GM18867 (cell line): ENCODE data around the gene UBAC2.

ENCODE experiments used
- ATAC-seq: cut with Tn5 transposase; IDR thresholded peaks from one replicate; pipeline ENCODE4 v1.9.1; 2021; ENCODE audit warnings: mild to moderate bottlenecking, moderate library complexity; ENCODE audit not compliant: unreplicated experiment

Gene UBAC2

DNA sequence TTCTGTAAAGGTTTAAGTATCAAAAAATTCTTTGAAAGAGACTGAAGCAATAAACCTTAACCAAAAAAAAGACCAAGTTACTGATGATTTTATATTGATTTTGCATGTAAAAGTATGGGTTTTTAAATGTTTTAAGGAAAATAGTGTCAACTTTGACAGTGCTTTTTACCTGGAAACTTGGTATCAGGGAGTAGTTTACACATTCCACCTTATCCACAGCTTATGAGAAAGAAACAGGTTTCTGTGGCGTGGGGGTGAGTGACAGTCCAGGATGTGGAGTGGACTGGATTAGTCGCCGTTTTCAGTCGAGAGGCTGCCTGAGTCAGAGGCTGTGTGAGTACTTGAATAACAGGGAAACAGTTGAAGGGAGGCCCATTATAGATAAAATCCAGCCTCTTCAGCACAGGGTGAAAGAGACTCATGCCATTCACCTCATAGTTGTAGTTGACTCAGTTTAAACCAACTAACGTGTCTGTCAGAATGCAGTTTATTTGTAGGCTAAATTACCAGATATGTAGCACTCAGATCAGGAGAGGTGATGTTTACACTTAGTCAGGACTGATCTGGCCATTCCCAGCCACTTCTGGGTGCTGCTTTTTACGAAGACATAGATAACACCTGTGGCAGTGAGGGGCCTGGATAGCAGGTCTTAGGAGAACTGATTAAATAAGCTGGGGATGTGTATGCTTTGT, 107.1 kb downstream of the UBAC2 start:
- ATAC-seq, result peak; percentile 42

DNA sequence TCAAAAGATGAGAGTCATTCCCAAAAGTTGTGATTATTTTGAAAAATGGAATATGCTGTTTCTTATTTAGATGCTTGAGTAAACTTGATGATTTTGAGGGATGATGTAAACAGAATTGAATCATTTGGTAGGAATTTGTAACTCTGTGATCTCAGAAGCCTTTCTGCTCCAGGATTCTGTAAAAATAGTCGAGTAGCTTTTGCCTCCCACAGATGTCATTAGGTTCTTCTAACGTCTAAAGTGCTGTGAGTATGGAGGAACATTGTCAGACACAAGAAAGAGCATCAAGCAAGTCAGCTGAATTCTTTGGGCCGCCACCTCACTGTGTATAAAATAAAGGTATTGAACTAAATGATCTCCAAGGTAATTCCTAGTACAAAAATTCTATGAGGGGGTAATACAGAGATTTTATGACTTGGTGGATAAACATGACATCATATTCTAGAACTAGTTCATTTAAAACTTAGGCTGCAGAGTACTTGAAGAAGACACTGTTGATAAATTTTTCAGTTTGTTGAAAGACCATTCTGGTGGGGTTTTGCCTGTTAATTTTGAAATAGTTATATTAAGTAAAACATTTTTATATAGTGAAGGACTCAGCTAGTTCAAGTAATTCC, 107.9 kb downstream of the UBAC2 start:
- ATAC-seq, result no peak

DNA sequence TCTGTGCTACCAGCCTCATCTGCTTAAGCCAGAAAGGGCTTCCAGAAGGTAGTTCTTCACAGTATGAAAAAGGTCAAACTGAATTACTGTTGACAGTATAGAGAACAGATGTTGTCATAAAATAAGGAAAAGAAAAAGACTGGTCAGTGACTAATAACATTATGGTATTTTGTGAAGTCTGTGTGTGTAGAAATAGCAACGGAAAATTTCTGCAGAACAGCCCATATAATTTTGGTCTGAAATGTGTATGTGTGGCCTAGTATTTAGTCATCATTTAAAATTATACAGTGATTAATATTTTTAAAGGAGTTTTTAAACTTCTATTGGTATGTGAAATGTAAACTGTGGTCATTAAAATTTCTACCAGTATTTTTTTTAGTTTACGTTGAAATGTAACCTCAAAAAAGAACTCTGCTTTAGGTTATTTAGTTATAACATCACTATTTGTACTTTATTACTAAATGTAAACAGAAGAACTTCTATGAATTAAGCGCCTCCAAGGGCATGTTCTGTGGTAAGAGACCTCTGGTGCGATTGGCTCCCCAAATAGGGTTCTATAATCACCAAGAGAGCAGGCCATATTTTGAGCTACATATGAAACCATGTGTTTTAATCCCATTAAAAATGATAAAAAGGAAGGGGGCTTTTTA, 109.9 kb downstream of the UBAC2 start:
- peak; percentile 46 for ATAC-seq

DNA sequence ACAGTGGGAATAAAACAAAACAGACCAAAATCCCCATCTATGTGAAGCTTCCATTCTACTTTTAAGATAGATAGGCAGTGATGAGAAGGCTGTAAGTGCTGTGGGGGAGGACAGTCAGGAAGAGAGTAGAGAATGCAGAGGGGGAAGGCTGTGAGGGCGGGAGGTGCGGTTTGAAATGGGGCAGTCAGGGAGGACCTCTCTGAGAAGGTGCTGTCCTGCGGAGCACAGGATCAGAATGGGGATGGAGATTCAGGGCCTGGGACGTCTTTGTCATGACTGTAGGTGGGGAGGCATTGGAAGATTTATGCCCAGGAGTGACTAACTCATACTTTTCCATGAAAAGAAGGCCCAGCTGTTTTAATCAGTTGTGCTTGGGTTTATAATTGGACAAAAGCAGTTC, 110.5 kb downstream of the UBAC2 start:
- no peak for ATAC-seq

GRCh38 chr13:99311748-99312492, 111.3 kb downstream of the UBAC2 start:
- ATAC-seq, result no peak

DNA sequence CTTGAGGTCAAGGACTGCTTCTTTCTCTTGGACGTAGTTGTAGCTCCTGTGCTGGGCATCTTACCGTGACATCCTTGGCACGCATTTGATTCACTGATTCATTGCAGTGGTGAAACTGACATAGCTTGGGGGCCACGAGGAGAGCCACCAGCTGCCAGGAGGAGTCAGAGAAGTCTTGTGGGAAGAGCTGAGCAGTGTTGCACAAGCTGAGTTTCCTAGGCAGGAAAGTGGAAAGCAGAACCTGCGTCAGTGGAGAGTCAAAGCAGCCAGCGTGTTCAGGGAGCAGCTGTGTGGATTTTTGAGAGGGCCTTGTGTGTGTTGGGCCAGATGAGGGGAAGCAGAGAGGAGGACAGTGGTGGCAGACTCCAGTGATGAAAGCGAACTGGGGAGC, 111.8 kb downstream of the UBAC2 start:
- no peak for ATAC-seq

GRCh38 chr13:99313501-99313900, 112.8 kb downstream of the UBAC2 start:
- no peak for ATAC-seq

DNA sequence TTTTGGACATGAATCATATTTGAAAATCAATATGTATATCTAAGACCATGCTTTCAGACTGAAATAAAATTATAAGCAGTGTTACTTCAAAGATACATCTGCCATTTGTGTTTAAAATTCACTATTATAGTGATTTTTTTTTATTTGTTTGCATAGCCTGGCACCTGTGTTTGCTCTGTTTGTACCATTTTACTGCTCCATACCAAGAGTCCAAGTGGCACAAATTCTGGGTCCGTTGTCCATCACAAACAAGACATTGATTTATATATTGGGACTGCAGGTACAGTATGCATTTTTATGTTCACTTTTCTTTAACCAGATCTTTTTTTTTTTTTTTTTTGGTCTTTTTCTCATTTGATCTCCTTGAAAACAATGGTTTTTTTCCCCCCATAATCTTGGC, 113.3 kb downstream of the UBAC2 start:
- no peak for ATAC-seq

GRCh38 chr13:99314640-99315176, 114.1 kb downstream of the UBAC2 start:
- ATAC-seq, result no peak

GRCh38 chr13:99315186-99315585, 114.5 kb downstream of the UBAC2 start:
- ATAC-seq, result no peak

DNA sequence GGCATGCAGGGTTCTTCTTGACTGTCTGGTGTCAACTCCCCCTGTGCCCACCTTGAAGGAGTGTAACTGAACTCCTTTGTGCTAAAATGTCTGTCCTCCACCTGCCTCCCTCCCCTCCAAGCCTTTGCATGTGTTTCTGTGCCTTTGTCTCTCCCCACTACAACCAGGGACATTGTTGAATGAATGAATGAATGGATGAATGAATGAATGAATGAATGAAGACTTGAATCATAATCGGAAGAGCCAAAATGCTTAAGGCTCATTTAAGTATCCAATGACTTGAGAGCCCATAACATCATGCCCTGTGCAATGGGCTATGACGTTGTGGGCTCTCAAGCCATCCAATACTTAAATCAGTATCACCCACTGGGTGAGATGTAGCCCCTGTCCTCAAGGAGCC, 115.6 kb downstream of the UBAC2 start:
- ATAC-seq, result no peak

DNA sequence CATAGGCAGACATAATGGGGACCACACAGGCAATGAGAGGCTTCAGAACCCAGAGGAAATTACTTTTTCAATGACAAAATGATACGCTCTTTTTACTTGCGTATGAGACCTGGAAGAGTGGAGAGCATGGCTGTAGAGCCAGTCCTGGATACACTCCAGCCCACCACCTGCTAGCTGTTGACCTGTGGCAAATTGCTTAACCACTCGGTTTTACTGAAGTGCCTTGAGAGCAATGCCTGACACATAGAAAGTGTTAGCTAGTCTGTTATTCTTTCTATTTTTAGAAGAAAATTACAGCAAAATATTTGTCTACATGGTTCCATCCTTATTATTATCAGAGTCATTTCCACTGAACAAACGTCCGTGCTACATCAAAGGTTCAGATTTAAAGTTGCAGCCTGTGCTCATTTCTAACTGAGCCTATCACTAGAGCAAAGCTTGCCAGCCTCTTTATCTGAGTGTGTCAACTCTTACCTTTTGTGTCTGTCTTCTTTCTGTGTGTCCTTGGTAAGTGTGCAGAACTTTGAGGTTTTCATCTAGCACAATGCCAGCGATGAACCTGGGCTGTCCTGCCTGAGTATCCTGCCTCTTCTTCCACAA, 116.1 kb downstream of the UBAC2 start:
- ATAC-seq, result no peak

DNA sequence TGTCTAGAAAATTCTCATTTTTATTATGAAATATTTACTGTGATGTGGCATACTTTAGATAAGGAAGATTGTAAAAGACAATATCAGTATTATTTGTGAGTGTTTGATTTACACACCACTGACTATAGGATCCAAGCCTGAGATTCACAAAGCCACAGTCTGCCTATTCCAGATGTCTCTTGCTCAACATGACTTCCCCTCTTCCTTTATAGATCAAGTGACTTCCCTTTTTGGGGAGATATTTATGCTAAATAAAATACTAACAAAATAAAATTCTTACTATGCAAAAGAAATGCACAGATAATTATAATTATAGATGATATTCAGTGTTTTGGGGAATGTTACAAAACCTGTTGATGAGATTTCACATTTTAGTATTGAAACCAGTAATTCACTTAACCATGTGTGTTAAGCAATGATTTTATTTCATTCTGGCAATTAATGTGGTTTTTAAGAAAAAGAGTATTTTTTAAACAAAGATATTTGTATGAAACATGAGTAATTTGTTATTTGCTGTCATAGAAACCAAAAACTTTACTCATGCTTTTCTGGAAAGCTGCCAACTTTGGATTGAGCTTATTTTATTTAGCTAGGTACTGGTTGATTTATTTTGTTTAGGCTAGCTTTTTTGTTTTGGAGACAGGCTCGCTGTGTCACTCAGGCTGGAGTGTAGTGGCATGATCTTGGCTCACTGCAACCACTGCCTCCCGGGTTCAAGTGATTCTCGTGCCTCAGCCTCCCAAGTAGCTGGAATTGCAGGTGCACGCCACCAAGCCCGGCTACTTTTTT, 120.2 kb downstream of the UBAC2 start:
- ATAC-seq, result no peak

DNA sequence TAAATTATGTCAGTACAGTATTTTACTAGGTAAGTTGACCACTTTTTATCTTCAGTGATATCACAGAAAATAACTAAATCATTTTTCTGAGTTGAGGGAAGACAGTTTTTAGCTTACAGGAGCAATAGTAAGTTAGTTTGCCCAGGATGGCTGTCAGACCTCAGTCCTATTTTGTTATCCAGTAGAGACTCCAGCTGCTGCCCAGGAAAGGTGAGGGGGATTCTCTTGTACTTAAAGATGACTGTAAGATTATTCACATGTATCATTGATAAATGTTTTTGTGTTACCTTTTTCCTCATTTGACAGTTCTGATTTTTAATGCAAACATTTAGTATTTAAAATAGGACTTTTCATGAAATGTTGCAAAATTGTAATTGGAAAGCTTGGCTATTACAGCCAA, 121.1 kb downstream of the UBAC2 start:
- ATAC-seq, result no peak

GRCh38 chr13:99322297-99323103, 121.8 kb downstream of the UBAC2 start:
- peak; percentile 84 for ATAC-seq

DNA sequence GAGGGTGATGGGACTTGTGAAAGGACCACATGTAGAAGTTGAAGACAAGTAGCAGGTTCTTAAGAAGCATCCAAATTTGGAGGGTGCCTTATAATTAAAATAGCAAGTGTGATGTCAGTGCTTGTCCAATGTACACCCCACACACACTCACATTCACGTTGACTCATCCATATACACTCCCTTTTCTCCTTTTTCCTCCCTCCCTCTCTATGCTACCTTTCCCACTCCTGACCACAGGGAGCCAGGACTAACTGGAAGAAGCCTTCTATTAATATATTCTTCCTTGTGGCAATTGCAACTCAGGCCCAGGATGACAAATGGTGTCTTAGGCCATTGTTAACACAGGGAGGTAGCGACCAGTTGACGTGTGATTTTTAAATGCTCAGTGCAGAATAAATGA, 122.8 kb downstream of the UBAC2 start:
- no peak for ATAC-seq

- ATAC-seq, result peak; percentile 32
Observed at GRCh38 chr13:99326012-99326411, 125.4 kb downstream of the UBAC2 start.

DNA sequence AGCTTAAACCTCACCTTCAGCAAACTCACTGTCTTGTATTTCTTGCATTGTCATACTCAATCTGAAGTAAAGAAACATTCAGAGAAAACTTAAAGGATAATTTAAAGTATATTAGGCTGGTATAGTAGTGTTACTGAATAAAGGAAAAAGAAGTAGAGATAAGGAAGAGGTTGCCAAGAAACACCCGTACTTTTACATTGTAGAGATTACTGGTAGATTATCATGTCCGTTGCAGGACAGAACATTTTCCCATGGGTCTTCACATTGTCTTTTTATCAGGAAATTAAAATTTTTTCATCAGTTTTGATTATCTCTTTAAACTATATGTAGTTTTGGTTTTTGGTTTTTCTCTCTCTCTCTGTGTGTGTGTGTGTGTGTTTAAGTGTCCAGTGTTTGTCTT, 126.5 kb downstream of the UBAC2 start:
- ATAC-seq, result no peak

DNA sequence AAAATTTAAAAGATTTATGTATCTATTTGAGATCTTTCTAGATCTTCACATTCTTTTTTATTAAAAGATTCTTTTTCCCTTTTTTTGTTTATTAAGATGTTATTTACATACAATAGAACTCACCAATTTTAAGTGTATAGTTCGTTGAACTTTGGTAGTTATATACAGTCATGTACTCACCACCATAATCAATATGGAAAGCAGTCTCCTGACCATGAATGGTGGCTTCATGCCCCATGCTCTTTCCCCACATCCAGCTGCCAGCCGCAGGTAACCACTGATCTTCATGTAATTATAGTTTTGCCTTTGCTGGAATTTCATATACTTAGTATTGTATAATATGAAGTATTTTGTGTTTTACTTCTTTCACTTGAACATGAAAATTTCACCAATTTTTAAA, 127.1 kb downstream of the UBAC2 start:
- ATAC-seq, result no peak
